ENCODE measurements around the gene ATG7.

ATG7 gene

DNA sequence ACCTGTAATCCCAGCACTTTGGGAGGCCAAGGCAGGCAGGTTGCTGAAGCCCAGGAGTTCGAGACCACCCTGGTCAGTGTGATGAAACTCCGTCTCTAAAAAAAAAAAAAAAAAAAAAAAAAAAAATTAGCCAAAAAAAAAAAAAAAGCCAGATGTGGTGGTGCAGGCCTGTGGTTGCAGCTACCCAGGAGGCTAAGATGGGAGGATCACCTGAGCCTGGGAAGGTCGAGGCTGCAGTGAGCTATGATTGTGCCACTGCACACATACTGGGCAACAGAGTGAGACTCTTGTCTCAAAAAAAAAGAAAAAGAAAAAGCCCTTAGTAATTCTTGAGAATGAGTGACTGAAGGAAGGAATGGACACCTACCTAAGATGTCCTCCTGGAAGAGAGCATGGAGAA lies 266.4 kb downstream of the ATG7 start:
- no peak overlapping the region for H3K4me3 Mint-ChIP-seq
- H3K4me1 Mint-ChIP-seq (ENCODE audit: low read depth), result no peaks in the 10 kb centered on the region
- no peaks in the 10 kb centered on the region for H3K9me3 Mint-ChIP-seq
- H3K27ac Mint-ChIP-seq, result no peak overlapping the region
- H3K36me3 Mint-ChIP-seq (ENCODE audit: low read depth), result no peaks in the 10 kb centered on the region
- H3K27me3 Mint-ChIP-seq (ENCODE audit: low read depth), result no peaks in the 10 kb centered on the region

DNA sequence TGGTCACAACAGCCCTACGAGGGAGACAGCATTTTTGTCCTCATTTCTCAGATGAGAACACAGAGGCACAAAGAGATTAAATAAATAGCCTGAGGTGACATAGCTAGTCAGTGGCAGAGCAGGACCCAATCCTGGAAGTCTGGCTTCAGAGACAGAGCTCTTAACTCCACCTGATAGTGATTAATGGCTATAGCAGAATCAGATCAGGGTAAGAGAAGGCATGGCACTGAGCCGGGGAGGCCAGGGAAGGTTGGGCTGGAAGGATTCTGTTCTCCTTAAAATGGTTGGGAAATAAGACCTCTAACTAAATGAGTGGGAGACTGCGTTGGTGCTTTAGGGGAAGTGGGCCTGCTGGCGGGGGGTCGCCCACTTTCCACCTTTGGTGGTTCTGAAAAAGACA lies 267.0 kb downstream of the ATG7 start:
- Mint-ChIP-seq H3K4me3 (no peak overlapping the region), H3K27me3 (ENCODE audit: low read depth) (no peaks in the 10 kb centered on the region), H3K27ac (no peak overlapping the region), H3K4me1 (ENCODE audit: low read depth) (no peaks in the 10 kb centered on the region), H3K9me3 (no peaks in the 10 kb centered on the region), H3K36me3 (ENCODE audit: low read depth) (no peaks in the 10 kb centered on the region)

DNA sequence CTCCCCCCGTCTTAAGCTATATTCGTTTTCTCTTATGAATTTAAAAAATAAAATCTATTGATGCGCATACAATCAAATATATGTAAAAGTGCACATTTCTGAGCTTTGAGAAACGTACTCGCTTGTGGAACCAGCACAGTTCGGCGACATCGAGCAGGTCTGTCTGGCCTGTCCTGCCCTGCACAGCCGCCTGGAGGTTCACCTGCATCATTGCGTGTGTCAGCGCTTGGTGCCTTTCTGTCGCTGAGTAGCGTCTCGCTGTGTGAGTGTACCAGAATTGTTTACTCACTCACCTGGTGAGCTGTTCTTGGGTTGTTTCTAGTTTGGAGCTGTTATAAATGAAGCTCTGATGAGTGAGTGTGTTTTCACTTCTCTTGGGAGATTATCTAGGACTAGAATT lies 267.5 kb downstream of the ATG7 start:
- Mint-ChIP-seq H3K4me3 (no peak overlapping the region), H3K4me1 (ENCODE audit: low read depth) (no peaks in the 10 kb centered on the region), H3K27ac (no peak overlapping the region), H3K9me3 (no peaks in the 10 kb centered on the region), H3K36me3 (ENCODE audit: low read depth) (no peaks in the 10 kb centered on the region), H3K27me3 (ENCODE audit: low read depth) (no peaks in the 10 kb centered on the region)

DNA sequence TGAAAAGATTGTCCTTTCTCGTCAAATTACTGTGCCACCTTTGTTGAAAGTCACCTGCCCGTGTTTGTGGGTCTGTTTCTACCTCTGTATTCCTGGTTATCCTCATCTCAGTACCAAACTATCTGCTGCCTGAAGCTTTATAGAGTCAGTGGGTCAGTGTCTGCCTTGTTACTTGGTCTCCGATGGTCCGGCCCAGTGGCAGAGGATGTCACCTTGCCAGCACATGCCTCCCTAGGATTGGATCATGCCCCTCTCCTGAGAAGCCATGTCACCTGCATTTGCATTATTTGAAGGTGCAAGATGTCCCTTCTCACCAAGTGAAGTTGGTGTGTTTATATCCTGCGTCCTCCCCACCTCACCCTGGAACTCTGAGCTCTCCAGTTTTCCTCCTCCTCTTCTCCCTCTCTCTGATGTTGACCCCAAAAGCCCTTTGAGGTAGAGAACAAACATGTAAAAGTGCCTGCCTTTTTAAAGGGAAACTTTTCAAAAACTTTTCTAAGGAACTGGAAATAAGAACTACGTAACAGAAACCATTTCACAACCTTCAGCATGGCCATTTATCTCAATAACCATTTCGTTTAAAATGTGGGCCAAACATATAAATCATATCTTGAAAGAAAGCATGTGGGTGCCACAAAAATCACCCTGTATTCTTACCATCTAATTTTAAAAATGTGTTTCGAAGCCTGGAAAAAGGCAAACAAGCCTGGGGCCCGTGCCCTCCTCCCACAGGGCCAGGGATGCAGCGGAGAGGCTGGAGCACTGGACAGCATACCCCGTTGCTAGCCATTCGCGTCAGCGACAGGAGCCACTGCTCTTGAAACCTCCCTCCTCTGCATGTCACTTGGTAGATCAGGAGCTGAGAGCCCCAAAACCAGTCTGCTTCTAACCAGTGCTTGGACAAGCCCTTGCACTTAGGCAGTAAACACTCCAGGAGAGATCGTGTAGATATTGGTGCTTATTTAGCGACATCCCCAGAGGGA lies 269.4 kb downstream of the ATG7 start:
- Mint-ChIP-seq H3K4me3 (no peak overlapping the region), H3K9me3 (no peaks in the 10 kb centered on the region), H3K36me3 (ENCODE audit: low read depth) (no peaks in the 10 kb centered on the region), H3K4me1 (ENCODE audit: low read depth) (no peaks in the 10 kb centered on the region), H3K27ac (no peak overlapping the region), H3K27me3 (ENCODE audit: low read depth) (no peaks in the 10 kb centered on the region)

DNA sequence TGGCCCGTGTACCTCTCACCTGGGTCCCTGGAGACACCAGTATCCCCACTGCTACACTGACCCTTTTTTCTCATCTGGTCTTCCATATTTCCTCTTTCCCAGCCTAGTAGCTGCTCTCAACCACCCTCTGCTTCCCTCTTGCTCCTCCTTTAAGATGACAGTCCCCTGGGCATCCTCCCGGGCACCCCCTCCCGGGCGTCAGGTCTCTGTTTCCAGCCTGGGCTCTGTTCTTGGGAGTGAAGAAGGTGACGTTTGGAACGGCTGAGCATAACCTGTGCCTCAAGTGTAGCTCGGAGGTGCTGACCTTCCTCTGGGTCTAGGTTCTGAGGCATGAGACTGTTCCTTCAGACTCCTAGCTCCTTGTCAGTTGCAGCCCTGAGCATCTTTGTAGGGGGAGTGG lies 270.4 kb downstream of the ATG7 start:
- H3K4me3 Mint-ChIP-seq, result no peak overlapping the region
- H3K27ac Mint-ChIP-seq, result no peak overlapping the region
- H3K36me3 Mint-ChIP-seq (ENCODE audit: low read depth), result no peaks in the 10 kb centered on the region
- peaks cover 3% of the 10 kb centered on the region for H3K4me1 Mint-ChIP-seq (ENCODE audit: low read depth)
- H3K27me3 Mint-ChIP-seq (ENCODE audit: low read depth), result no peaks in the 10 kb centered on the region
- H3K9me3 Mint-ChIP-seq, result no peaks in the 10 kb centered on the region

DNA sequence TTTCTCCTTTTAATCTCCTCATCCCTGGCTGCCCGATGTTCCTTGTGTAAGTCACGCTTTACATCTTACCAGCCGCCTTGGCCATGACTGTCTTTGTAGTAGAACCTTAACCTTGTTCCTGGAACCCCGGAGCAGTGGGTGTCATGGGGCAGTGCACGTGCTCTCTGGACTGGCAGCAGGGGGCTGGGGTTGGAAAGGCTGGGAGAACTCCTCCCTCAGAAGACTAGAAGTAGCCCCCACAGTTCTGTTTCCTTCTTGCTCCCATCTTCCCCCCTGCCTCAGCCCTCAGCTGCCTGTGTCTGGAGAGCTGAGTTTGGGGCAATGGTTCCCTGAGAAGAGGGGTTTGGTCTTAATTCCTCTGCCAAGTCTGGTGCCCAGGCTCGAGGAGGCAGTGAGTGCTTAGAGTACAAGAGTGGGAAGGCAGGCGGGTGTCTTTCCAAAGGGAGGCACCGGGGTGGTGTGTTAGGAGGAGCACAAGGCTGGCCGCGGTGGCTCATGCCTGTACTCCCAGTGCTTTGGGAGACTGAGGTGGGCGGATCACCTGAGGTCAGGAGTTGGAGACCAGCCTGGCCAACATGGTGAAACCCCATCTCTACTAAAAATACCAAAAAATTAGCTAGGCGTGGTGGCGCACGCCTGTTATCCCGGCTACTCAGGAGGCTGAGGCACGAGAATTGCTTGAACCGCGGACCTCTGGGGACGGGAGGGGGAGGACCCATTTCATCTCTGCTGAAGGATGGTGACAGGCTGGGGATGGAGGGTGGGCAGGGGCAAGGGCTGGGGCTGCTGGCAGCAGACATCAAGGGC lies 271.1 kb downstream of the ATG7 start:
- no peak overlapping the region for H3K27ac Mint-ChIP-seq
- H3K4me1 Mint-ChIP-seq (ENCODE audit: low read depth), result peaks cover 3% of the 10 kb centered on the region

DNA sequence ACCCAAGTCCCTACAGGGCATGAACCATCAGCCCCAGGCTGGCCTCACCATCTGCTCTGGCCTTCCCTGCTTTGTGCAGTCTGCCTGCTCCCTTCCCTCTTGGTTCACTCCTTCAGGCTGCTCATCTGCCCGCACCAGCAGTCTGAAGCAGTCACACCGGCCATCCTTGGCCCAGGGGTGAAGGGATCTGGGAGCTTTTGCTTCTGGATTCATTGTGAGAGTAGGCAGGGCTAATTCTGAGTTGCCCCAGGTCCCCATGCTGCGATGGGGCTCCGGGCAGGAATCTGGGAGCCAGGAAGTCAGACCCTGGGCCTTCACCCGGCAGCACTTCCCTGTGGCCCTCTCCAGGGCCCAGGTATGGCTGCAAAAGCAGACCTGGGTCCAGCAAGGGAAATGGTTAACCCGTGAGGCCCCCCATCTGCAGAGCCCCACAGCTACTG lies 271.8 kb downstream of the ATG7 start:
- Mint-ChIP-seq H3K36me3 (ENCODE audit: low read depth) (no peaks in the 10 kb centered on the region), H3K9me3 (no peaks in the 10 kb centered on the region), H3K4me1 (ENCODE audit: low read depth) (peaks cover 3% of the 10 kb centered on the region), H3K27me3 (ENCODE audit: low read depth) (no peaks in the 10 kb centered on the region), H3K27ac (no peak overlapping the region), H3K4me3 (no peak overlapping the region)

More for the DNA sequence above, 271.1 kb downstream of the ATG7 start:
- Mint-ChIP-seq H3K36me3 (ENCODE audit: low read depth) (no peaks in the 10 kb centered on the region), H3K27me3 (ENCODE audit: low read depth) (no peaks in the 10 kb centered on the region), H3K9me3 (no peaks in the 10 kb centered on the region), H3K4me3 (no peak overlapping the region)

DNA sequence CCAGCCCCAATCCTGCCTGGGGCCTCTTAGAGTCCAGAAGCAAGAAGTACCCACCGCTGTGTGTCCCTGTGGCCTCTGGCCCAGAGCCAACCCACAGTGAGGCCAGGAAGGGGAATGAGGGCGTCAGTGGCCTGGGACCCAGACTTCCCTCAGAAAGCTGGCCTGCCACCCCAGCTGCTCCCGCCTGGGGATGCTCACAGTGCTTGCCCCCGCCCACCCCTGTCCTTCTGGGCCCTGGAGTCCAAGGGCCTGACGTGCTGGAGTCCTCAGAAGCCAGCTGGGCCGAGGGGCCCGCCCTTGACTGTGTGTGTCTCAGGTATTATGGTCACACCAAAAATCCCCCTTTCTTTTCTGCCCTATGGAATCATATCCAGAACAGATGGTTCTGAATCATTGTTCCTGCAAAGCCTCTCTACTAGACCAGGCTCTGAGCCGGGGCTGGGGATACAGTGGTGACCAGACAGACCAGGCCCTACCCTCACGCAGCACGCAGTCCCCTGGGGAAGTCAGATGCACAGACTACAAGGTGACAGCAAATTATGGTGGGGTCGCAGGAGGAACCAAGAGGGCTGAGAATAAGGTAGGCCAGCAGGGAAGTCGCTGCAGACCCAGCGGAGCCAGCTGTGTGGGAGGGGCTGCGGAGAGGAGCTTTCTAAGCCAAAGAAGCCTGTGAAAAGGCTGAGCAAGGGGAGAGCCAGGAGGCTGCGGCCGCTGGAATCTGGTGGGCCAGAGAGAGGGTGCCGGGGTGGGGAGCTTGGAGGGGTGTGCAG lies 272.4 kb downstream of the ATG7 start:
- H3K27ac Mint-ChIP-seq, result peak overlapping the region; percentile 36
- no peaks in the 10 kb centered on the region for H3K9me3 Mint-ChIP-seq
- H3K4me1 Mint-ChIP-seq (ENCODE audit: low read depth), result peaks cover 3% of the 10 kb centered on the region
- H3K4me3 Mint-ChIP-seq, result no peak overlapping the region
- H3K36me3 Mint-ChIP-seq (ENCODE audit: low read depth), result no peaks in the 10 kb centered on the region
- no peaks in the 10 kb centered on the region for H3K27me3 Mint-ChIP-seq (ENCODE audit: low read depth)

DNA sequence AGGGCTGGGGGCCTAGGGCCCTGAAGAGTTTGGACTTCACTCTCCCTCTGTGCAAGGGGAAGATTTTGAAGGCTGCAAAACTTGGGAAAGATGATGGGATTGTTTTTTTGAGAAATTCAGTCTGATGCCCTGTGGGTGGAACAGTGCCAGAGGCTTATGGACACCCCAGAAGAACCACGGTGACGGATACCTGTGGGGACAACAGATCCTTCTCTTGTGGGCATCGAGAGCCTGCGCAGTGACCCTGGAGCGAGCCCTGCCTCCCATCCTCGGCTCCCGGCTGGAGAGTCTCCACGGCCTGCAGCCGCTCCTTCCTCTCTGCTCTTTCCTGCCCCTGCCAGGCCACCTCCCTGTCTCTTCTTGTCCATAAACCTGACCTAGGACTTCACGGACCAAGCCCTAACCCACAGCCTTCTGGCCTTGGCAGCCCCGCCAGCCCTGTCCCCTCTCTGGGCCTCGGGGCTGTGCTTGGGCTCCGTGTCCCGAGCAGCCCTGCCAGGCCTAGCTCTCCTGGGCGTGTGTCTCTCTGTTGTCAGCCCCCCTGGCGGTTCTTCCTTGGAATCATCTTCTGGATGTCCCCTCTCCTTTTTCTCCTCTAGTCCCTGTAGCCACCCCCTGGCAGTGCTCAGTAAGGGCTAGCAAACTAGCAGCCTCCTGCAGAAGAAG lies 273.1 kb downstream of the ATG7 start:
- Mint-ChIP-seq H3K36me3 (ENCODE audit: low read depth) (no peaks in the 10 kb centered on the region), H3K27me3 (ENCODE audit: low read depth) (no peaks in the 10 kb centered on the region), H3K4me3 (no peak overlapping the region), H3K4me1 (ENCODE audit: low read depth) (peaks cover 3% of the 10 kb centered on the region), H3K27ac (no peak overlapping the region), H3K9me3 (no peaks in the 10 kb centered on the region)

DNA sequence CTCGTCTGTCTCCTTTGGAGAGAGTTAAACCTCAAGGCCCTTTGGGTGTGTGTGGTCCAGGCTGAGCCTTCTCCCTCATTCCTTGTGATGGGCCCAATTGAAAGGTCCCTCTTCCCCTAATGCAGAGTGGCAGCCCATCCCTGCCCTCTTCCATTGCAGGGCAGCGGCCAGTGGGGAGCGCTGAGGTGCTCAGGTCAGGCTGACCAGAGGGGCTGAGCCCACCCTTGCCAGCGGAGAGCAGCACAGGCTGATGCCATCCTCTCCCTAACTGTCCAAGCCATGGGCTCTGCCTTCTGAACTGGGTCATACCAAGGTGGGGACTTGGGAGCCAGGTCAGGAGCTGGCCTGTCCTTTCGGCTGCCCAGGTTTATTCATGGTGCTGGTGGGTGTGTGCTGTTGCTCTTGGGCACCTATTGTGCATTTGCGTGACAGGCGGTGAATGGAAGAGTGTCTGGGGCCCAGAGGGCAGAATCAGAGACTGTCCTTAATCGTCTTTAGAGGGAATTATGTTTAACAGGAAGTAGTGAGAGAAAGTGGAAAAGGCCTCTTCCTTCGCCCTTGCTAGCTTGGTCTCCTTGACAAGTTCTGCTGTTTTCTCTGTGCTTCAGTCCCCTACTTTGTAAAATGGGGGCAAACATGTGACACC lies 274.6 kb downstream of the ATG7 start:
- H3K27ac Mint-ChIP-seq, result no peak overlapping the region
- H3K4me3 Mint-ChIP-seq, result no peak overlapping the region
- H3K9me3 Mint-ChIP-seq, result no peaks in the 10 kb centered on the region
- H3K4me1 Mint-ChIP-seq (ENCODE audit: low read depth), result peaks cover 3% of the 10 kb centered on the region
- no peaks in the 10 kb centered on the region for H3K27me3 Mint-ChIP-seq (ENCODE audit: low read depth)
- H3K36me3 Mint-ChIP-seq (ENCODE audit: low read depth), result no peaks in the 10 kb centered on the region

DNA sequence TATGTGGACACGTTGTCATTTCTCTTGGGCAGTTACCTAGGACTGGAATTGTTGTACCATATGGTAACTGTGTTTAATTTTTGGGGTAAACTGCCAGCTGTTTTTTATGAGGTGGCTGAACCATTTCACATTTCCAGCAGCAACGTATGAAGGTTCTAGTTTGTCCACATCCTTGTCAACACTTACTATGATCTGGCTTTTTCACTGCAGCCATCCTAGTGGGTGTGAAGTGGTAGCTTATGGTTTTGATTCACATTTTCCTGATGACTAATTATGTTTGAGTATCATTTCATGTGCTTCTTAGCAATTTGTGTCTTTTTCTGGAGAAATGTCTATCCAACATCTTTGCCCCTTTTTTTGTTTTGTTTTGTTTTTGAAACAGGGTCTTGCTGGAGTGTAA lies 275.3 kb downstream of the ATG7 start:
- H3K4me3 Mint-ChIP-seq, result no peak overlapping the region
- no peak overlapping the region for H3K27ac Mint-ChIP-seq
- peaks cover 3% of the 10 kb centered on the region for H3K4me1 Mint-ChIP-seq (ENCODE audit: low read depth)
- no peaks in the 10 kb centered on the region for H3K9me3 Mint-ChIP-seq
- no peaks in the 10 kb centered on the region for H3K27me3 Mint-ChIP-seq (ENCODE audit: low read depth)
- H3K36me3 Mint-ChIP-seq (ENCODE audit: low read depth), result no peaks in the 10 kb centered on the region

DNA sequence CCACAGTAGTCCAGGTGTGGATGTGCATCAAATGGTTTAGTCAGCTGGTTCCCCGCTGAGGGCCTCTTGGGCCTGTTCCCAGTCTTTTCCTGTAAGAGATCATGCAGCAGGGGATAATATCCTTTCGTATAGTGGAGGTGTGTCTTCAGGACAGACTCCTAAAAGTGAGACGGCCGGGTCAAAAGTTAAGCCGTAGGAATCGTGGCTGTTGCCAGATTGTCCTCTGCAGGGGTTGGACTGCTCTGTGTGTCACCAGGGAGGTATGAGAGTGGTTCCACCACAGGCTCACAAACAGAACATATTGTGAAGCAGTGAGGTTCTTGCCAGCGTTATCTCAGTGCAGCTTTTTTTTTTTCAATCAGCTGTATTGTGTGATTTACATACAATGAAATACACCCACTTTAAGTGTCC lies 276.5 kb downstream of the ATG7 start:
- Mint-ChIP-seq H3K36me3 (ENCODE audit: low read depth) (no peaks in the 10 kb centered on the region), H3K4me3 (no peak overlapping the region), H3K27ac (no peak overlapping the region), H3K9me3 (no peaks in the 10 kb centered on the region), H3K27me3 (ENCODE audit: low read depth) (no peaks in the 10 kb centered on the region), H3K4me1 (ENCODE audit: low read depth) (peaks cover 3% of the 10 kb centered on the region)

DNA sequence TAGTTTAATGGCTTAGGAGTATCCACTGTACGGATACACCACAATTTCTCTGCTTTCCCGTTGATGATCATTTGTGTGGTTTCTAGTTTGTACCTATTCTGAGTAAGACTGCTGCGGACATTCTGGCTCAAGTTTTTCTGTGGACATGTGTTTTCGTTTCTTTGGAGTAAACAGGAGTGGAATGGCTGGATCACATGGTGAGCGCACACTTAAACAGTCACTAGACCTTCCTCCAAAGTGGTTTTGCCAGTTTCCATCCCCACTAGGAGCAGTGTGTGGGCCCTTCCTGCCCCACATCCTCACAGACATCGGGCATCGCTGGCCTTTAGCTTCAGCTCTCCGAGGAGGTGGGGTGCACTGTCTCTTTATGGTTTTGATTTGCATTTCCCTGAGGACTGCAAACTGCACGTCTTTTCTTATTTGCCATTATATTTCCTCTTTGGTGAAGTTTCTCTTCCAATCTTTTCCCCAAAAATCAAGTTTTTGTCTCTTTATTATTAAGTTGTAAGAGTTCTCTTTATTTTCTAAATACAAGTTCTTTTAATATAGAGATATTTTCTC lies 277.5 kb downstream of the ATG7 start:
- Mint-ChIP-seq H3K27ac (no peak overlapping the region), H3K4me3 (no peak overlapping the region), H3K9me3 (no peaks in the 10 kb centered on the region), H3K36me3 (ENCODE audit: low read depth) (no peaks in the 10 kb centered on the region), H3K4me1 (ENCODE audit: low read depth) (peaks cover 3% of the 10 kb centered on the region), H3K27me3 (ENCODE audit: low read depth) (no peaks in the 10 kb centered on the region)
